GM12864 (cell line): Measurements from ENCODE around the gene RNF19B.

Source experiments
- DNase-seq: peaks from one replicate; pipeline ENCODE4 v3.0.0-alpha.2; 2011; ENCODE audit warnings: low read depth
- H3K4me3 ChIP-seq: 2 replicates; pipeline ENCODE4 v1.5.1; 2011; ENCODE audit warnings: mild to moderate bottlenecking, low read depth, low read length, control low read depth
- TF ChIP-seq, protein P1 (sequence below): IDR thresholded peaks from 2 replicates; pipeline ENCODE4 v1.5.1; 2011; ENCODE audit warnings: low read depth, mild to moderate bottlenecking, moderate library complexity, low read length, control low read depth, inconsistent platforms; ENCODE audit errors: missing control alignments

RNF19B gene

DNA sequence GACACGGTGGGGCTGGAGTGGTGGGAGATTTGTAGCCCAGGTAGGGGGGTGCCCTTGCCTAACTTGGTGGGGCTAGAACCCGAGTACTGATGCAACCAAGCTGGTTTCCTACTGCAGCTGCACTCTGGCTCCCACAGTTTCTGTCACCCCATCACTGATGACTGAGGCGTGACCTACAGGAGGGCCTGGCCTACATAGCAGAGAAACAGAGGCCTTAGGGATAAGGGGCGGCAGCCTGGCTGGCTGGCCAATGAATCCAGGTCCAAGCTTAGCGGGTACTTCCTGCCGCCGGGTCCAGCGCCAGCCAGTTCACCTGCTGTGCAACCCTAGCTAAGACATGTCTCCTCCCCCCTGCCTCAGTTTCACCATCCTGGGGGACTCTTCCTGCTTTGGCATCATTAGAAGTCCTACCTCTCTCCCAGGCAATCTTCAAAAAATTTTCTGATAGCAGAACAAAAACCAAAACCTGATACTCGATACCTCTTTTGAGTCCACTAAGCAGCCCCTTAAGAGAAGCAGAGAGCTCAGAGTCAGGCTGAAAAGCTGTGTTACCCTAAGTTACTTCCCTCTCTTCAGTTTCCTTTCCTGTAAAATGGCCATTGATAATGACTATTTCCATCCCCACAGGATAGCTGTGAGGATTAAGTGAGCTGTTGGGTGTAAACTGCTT lies 27.3 kb upstream of the RNF19B start:
- TF ChIP-seq, protein P1, sequence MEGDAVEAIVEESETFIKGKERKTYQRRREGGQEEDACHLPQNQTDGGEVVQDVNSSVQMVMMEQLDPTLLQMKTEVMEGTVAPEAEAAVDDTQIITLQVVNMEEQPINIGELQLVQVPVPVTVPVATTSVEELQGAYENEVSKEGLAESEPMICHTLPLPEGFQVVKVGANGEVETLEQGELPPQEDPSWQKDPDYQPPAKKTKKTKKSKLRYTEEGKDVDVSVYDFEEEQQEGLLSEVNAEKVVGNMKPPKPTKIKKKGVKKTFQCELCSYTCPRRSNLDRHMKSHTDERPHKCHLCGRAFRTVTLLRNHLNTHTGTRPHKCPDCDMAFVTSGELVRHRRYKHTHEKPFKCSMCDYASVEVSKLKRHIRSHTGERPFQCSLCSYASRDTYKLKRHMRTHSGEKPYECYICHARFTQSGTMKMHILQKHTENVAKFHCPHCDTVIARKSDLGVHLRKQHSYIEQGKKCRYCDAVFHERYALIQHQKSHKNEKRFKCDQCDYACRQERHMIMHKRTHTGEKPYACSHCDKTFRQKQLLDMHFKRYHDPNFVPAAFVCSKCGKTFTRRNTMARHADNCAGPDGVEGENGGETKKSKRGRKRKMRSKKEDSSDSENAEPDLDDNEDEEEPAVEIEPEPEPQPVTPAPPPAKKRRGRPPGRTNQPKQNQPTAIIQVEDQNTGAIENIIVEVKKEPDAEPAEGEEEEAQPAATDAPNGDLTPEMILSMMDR = no peak
- peak overlapping the region; percentile 25 for H3K4me3 ChIP-seq
- no peak for DNase-seq

DNA sequence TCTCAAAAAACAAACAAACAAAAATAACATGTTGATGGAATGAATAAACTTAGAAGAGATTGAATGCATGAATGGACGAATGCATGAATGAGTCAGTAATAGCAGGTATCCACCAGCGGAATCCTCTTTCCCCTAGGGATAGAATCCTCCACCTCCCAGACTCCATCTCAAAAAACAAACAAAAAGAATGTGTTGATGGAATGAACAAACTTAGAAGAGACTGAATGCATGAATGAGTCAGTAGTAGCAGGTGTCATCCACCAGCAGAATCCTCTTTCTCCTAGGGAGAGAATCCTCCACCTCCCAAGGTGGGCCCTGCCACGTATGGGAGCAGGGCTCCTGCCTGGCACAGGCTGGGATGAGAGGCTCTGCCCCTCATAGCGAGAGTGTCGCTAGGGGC lies 26.8 kb upstream of the RNF19B start:
- DNase-seq = no peak

DNA sequence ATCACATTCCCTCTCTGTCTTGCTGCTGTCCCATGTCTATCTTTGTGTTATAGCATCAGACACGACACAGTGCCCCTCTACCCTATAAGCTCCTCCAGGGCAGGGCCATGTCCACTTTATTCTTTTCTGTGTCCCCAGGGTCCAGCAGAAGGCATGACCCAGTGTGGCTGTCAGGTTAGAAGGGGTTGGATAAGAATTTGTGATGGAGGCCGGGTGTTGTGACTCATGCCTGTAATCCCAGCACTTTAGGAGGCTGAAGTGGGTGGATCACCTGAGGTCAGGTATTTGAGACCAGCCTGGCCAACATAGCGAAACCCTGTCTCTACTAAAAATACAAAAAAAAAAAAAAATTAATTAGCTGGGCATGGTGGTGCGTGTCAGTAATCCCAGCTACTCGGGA lies 26.3 kb upstream of the RNF19B start:
- H3K4me3 ChIP-seq = no peak overlapping the region
- no peak for DNase-seq
- TF ChIP-seq, protein P1 = no peak

More for the DNA sequence above, 26.8 kb upstream of the RNF19B start:
- TF ChIP-seq, protein P1 = no peak
- no peak overlapping the region; the same call in 1 of the 2 replicates for H3K4me3 ChIP-seq

DNA sequence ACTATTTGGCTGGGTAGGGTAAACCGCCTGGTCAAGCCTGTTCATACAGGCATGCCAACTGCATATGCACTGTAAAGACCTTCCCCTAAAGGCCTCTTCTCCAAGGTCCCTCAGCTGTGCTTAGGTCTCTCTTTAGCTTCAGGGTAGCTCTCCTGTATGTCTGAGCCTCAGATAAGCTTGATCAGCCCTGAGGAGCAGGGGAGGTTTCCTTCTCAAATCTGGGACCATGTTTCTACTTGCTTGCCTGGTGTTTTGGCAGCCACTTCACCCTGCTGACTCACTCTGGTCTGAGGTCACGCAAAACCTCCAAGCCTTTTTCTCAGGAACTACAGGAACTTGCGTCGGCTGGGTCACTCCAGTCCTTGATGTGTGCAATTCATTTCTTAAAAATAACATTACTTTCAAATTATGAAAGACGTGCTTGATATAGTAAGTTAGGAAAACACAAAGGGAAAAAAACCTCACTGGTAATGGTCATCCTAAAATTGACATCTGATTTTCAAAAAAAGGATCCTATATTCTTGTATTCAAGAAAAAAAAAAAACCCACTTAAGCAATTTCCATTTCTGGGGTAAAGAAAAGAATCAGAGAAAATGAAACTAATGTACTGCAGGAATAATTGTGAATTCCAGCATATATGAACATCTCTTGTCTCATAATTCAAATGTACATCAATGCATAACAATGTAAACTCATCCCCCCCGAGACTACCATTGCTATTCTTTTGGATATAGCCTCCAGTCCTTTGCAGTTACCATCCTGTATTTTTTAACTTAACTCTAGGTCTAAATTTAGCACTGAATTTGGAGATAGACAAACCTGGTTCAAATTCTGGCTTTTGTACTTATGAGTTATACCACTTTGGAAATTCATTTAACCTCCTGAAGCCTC lies 24.8 kb upstream of the RNF19B start:
- DNase-seq = no peak
- H3K4me3 ChIP-seq = no peak overlapping the region
- TF ChIP-seq, protein P1 = no peak

DNA sequence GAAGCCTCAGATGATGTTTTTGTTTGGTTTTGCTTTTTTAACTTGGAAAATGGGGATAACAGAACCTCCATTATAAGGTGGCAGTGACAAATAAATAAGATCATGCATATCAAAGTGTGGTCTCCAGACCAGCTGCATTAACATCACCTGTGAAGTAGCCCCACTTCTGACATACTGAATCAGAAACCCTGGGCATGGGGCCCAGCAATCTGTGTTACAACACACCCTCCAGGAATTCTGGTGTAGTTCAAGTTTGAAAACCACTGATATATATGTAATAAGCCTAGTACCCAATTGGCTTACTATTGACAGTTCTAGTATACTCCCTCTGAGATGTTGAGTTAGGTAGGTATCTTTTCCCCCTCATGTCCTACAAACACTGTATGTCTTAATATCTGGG lies 24.1 kb upstream of the RNF19B start:
- TF ChIP-seq, protein P1 = no peak
- no peak for DNase-seq
- H3K4me3 ChIP-seq = no peak overlapping the region

DNA sequence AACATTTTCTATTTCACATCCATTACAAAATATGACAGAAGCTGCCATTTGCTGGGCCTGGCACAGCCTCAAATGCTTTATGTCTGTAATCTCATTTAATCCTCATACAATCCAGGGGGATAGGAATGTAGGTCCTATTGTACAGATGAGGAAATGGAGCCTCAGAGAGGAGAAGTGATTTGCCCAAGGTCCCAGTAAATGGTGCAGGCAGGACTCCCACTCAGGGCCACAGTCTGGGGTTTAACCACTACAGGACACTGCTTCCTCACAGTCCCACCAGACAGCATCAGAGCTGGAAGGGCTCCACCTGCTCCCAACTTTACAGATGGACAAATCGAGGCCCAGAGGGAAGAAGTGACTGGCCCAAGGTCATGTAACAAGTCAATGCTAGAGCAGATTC lies 20.6 kb upstream of the RNF19B start:
- H3K4me3 ChIP-seq = no peak overlapping the region
- DNase-seq = no peak
- TF ChIP-seq, protein P1 = no peak
